ENCODE data around the gene INTS11. TPM values are rescaled to one million over a fixed set of nuclear protein-coding genes. Genes with fewer than 3 reads are reported as not detected.

The INTS11 gene
- total and polyA plus RNA-seq, 9 of the 15 experiments (the other 6 are each of a cell fraction or from before 2014, with no cell fraction given): 3.6 to 183 (median 110) TPM

GRCh38 chr1:1264026-1264425 lies 60.4 kb downstream of the INTS11 start:
- peaks cover 92% of the 10 kb centered on the region for H3K36me3 ChIP-seq (ENCODE audit: control insufficient read depth, insufficient read depth, low read length)

More at GRCh38 chr1:1264026-1264425, 60.4 kb downstream of the INTS11 start:
- Histone ChIP-seq H3K79me2 (ENCODE audit: control insufficient read depth, insufficient read depth, low read length) (peaks cover 41% of the 10 kb centered on the region), H3K27ac (ENCODE audit: extremely low read depth, low read depth, low read length) (no peak overlapping the region), H3K9me1 (ENCODE audit: control insufficient read depth, insufficient read depth, low read length) (peaks cover 10% of the 10 kb centered on the region), H3K4me2 (ENCODE audit: insufficient read depth, low read length) (no peak overlapping the region), H3K4me1 (replicated peaks in 1 of 2; ENCODE audit: control insufficient read depth in 2 of 2, insufficient read depth in 2 of 2, low read length in 2 of 2) (peaks cover 0 to 24% of the 10 kb centered on the region in 2 experiments; a peak in 1 of 5 replicates), H3K4me3 (no peak overlapping the region), H3K27me3 (ENCODE audit: control insufficient read depth in 2 of 2, insufficient read depth in 2 of 2, low read length in 2 of 2) (no peaks in the 10 kb centered on the region; a peak in 1 of 5 replicates), H4K20me1 (replicated peaks; ENCODE audit: control insufficient read depth, insufficient read depth, low read length) (peaks cover 8% of the 10 kb centered on the region; the same call in 1 of the 2 replicates), H3K9ac (ENCODE audit: insufficient read depth in 1 of 2, low read depth in 2 of 2, low read length in 2 of 2) (no peak overlapping the region; a peak in 1 of 4 replicates), H2AFZ (ENCODE audit: low read depth, low read length) (no peak overlapping the region), H3K9me3 (replicated peaks; ENCODE audit: control insufficient read depth, insufficient read depth, low read depth, low read length) (no peaks in the 10 kb centered on the region)
- ATAC-seq: no peak
- no TSS peak for BruUV-seq (replicated peaks)
- no peak for FAIRE-seq
- 92% methylated on average over 9 of the region's 9 CpGs for WGBS (ENCODE audit: insufficient coverage, low coverage, missing lambda C conversion rate)
- DNase-seq (ENCODE audit: extremely low read depth in 1 of 4, low spot score in 3 of 4): no peak
- intact Hi-C loops (cut with micrococcal nuclease) (no loop called here), in situ Hi-C loops (cut with MboI) (no loop called here)
- ChIA-PET CTCF (ENCODE audit: low intra/inter-chr PET ratio) (no interaction called here), POLR2A (interaction anchor here (0.6 to 1.0 kb wide), 5 partner anchors 9 to 279 kb away, joined by 3 read pairs; no protein-coding TSS in a partner anchor)
- TF ChIP-seq ATF7 (IDR thresholded peaks at IDR 0.05) (no peak), MBD1 (CRISPR knock-in tag; IDR thresholded peaks at IDR 0.05) (no peak), ASH1L (IDR thresholded peaks at IDR 0.05; ENCODE audit: borderline replicate concordance, low read depth, partially characterized antibody) (no peak), MLLT1 (IDR thresholded peaks at IDR 0.05) (no peak), XRCC4 (IDR thresholded peaks at IDR 0.05; ENCODE audit: extremely low read depth, insufficient read depth, insufficient read length) (no peak), FOXJ3 (CRISPR knock-in tag; IDR thresholded peaks at IDR 0.05) (no peak), HDAC8 (tag; IDR thresholded peaks at IDR 0.05) (no peak), TCFL5 (CRISPR knock-in tag; conservative IDR thresholded peaks at IDR 0.05) (no peak), ZNF316 (IDR thresholded peaks at IDR 0.05) (no peak), CBX3 (IDR thresholded peaks at IDR 0.05; ENCODE audit: borderline replicate concordance in 1 of 2, low read length in 2 of 2) (no peak), GTF2B (IDR thresholded peaks at IDR 0.05; ENCODE audit: extremely low read depth, insufficient read length) (no peak), NFXL1 (CRISPR knock-in tag; IDR thresholded peaks at IDR 0.05) (no peak), ZNF785 (CRISPR knock-in tag; IDR thresholded peaks at IDR 0.05) (no peak)

All from K562 (cell line).